GM19023 (cell line): ENCODE measurements around the gene STIMATE.

Source experiments
- ATAC-seq: cut with Tn5 transposase; IDR thresholded peaks from one replicate; pipeline ENCODE4 v1.9.1; 2021; ENCODE audit warnings: mild to moderate bottlenecking, moderate library complexity; ENCODE audit not compliant: unreplicated experiment

Gene STIMATE

GRCh38 chr3:52897130-52898122, at the start of gene STIMATE:
STIMATE (minus strand) TSS chr3:52897548; CDS start chr3:52897450, 98 bp downstream.
- ATAC-seq: peak; percentile 83

- ATAC-seq: no peak
Observed at GRCh38 chr3:52939600-52939999, 42.3 kb upstream of the STIMATE start.

- no peak for ATAC-seq
Observed at GRCh38 chr3:52934630-52935530, 37.5 kb upstream of the STIMATE start.

GRCh38 chr3:52931889-52932288, 34.5 kb upstream of the STIMATE start:
- no peak for ATAC-seq

- no peak for ATAC-seq
Observed at GRCh38 chr3:52931328-52931727, 34.0 kb upstream of the STIMATE start.

- ATAC-seq: no peak
Observed at GRCh38 chr3:52930748-52931147, 33.4 kb upstream of the STIMATE start.

- no peak for ATAC-seq
Observed at GRCh38 chr3:52926554-52926953, 29.2 kb upstream of the STIMATE start.

GRCh38 chr3:52925405-52926313, 28.3 kb upstream of the STIMATE start:
- no peak for ATAC-seq

- no peak for ATAC-seq
Observed at GRCh38 chr3:52923963-52924362, 26.6 kb upstream of the STIMATE start.

- no peak for ATAC-seq
Observed at GRCh38 chr3:52920841-52921240, 23.5 kb upstream of the STIMATE start.

- ATAC-seq: no peak
Observed at GRCh38 chr3:52917044-52917443, 19.7 kb upstream of the STIMATE start.

- no peak for ATAC-seq
Observed at GRCh38 chr3:52915294-52915693, 17.9 kb upstream of the STIMATE start.

GRCh38 chr3:52912885-52913731, 15.8 kb upstream of the STIMATE start:
- no peak for ATAC-seq

- no peak for ATAC-seq
Observed at GRCh38 chr3:52910823-52911222, 13.5 kb upstream of the STIMATE start.

GRCh38 chr3:52907497-52907896, 10.1 kb upstream of the STIMATE start:
- no peak for ATAC-seq

GRCh38 chr3:52904552-52904951, 7.2 kb upstream of the STIMATE start:
- no peak for ATAC-seq

- ATAC-seq: no peak
Observed at GRCh38 chr3:52904000-52904399, 6.7 kb upstream of the STIMATE start.

- ATAC-seq: no peak
Observed at GRCh38 chr3:52896613-52897012, 735 bp downstream of the STIMATE start.

GRCh38 chr3:52896151-52896550, 1.2 kb downstream of the STIMATE start:
- no peak for ATAC-seq

GRCh38 chr3:52895418-52895817, 1.9 kb downstream of the STIMATE start:
- no peak for ATAC-seq
